ENCODE data around the gene KCNT2. TPM values are rescaled to one million over a fixed set of nuclear protein-coding genes. Genes with fewer than 3 reads are reported as not detected.

KCNT2 gene
- total and polyA plus RNA-seq, 10 of the 15 experiments (the other 5 are each of a cell fraction or from before 2014, with no cell fraction given) = not detected

DNA sequence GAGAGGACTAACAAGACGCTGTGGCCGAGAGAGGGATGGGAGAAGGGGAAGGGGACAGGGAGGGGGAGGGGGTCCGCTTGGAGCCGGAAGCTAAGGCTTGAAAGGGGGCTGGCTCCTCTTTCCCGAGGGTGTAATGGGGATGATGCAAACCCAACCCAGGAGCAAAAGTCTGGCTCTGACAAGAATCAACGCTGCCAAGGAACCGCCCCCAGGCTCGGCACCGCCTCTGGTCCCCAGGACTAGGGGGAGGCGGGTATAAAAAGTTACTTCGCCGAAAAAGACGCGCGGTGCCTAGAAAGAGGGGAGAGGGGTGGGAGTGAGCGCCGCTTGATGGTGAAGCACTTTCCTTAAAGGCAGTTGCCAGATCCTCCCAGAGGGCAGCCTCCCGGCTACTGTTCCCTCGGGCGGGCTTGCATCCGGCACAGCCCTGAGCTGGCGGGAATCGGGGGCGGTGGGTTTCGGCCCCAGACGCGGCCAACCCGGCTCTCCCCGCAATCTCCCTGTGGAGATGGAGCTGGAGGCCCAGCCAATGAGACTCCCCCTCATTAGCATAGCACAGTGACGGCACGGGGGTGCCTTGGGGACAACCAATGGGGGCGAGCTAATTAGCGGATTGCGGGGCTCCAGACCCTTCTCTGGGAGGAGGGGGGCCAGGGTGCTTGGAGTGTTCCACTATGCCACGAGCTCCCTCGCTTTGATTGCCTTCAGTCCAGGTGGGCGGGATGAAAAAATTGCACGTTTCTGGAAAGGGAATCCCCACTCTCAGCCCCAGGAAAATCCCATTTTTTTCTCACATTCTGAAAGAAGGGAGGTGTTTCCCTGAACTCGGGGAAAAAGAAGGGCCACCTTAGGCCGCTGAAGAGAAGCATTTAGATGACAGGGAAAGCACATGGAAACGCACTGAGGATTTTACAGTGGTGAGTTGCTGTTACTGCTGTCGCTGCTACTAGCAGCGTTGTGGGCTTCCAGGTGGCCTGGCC lies at the start of gene KCNT2 (continued):
- TF ChIP-seq, protein P1, sequence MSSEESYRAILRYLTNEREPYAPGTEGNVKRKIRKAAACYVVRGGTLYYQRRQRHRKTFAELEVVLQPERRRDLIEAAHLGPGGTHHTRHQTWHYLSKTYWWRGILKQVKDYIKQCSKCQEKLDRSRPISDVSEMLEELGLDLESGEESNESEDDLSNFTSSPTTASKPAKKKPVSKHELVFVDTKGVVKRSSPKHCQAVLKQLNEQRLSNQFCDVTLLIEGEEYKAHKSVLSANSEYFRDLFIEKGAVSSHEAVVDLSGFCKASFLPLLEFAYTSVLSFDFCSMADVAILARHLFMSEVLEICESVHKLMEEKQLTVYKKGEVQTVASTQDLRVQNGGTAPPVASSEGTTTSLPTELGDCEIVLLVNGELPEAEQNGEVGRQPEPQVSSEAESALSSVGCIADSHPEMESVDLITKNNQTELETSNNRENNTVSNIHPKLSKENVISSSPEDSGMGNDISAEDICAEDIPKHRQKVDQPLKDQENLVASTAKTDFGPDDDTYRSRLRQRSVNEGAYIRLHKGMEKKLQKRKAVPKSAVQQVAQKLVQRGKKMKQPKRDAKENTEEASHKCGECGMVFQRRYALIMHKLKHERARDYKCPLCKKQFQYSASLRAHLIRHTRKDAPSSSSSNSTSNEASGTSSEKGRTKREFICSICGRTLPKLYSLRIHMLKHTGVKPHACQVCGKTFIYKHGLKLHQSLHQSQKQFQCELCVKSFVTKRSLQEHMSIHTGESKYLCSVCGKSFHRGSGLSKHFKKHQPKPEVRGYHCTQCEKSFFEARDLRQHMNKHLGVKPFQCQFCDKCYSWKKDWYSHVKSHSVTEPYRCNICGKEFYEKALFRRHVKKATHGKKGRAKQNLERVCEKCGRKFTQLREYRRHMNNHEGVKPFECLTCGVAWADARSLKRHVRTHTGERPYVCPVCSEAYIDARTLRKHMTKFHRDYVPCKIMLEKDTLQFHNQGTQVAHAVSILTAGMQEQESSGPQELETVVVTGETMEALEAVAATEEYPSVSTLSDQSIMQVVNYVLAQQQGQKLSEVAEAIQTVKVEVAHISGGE (CRISPR knock-in tag; IDR thresholded peaks at IDR 0.05) = no peak
- no peak for TF ChIP-seq STAT1 (conservative IDR thresholded peaks at IDR 0.05)
- no peak for TF ChIP-seq SMC3 (IDR thresholded peaks at IDR 0.05; ENCODE audit: borderline replicate concordance, low read length)
- TF ChIP-seq MEF2B (IDR thresholded peaks at IDR 0.05; ENCODE audit: partially characterized antibody, poor library complexity, severe bottlenecking) = no peak
- no peak for TF ChIP-seq NFXL1 (IDR thresholded peaks at IDR 0.05; ENCODE audit: borderline replicate concordance)
- no peak for TF ChIP-seq SMAD1 (IDR thresholded peaks at IDR 0.05; ENCODE audit: low read depth, partially characterized antibody)
- TF ChIP-seq ZNF384 (IDR thresholded peaks at IDR 0.05; ENCODE audit: borderline replicate concordance, low read depth, low read length) = no peak
- no peak for TF ChIP-seq IKZF1 (conservative IDR thresholded peaks at IDR 0.05)
- TF ChIP-seq, protein P2, sequence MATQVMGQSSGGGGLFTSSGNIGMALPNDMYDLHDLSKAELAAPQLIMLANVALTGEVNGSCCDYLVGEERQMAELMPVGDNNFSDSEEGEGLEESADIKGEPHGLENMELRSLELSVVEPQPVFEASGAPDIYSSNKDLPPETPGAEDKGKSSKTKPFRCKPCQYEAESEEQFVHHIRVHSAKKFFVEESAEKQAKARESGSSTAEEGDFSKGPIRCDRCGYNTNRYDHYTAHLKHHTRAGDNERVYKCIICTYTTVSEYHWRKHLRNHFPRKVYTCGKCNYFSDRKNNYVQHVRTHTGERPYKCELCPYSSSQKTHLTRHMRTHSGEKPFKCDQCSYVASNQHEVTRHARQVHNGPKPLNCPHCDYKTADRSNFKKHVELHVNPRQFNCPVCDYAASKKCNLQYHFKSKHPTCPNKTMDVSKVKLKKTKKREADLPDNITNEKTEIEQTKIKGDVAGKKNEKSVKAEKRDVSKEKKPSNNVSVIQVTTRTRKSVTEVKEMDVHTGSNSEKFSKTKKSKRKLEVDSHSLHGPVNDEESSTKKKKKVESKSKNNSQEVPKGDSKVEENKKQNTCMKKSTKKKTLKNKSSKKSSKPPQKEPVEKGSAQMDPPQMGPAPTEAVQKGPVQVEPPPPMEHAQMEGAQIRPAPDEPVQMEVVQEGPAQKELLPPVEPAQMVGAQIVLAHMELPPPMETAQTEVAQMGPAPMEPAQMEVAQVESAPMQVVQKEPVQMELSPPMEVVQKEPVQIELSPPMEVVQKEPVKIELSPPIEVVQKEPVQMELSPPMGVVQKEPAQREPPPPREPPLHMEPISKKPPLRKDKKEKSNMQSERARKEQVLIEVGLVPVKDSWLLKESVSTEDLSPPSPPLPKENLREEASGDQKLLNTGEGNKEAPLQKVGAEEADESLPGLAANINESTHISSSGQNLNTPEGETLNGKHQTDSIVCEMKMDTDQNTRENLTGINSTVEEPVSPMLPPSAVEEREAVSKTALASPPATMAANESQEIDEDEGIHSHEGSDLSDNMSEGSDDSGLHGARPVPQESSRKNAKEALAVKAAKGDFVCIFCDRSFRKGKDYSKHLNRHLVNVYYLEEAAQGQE (IDR thresholded peaks at IDR 0.05; ENCODE audit: low read depth, low read length) = no peak
- TF ChIP-seq HDGF (IDR thresholded peaks at IDR 0.05) = no peak
- TF ChIP-seq, protein P3, sequence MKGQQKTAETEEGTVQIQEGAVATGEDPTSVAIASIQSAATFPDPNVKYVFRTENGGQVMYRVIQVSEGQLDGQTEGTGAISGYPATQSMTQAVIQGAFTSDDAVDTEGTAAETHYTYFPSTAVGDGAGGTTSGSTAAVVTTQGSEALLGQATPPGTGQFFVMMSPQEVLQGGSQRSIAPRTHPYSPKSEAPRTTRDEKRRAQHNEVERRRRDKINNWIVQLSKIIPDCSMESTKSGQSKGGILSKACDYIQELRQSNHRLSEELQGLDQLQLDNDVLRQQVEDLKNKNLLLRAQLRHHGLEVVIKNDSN (IDR thresholded peaks at IDR 0.05; ENCODE audit: borderline replicate concordance, extremely low read length, insufficient read depth, low read depth, low read length) = no peak

Data from GM12878 (cell line).